Hematopoietic multipotent progenitor cell treated with erythropoietin and hydrocortisone succinate and interleukin-3 and kit ligand, for 6 days (in vitro differentiated cells): ENCODE measurements around the gene FAM234A.
"Not testable (repeated sequence)": the region's sequence is repeated elsewhere in the genome, so short reads cannot be mapped to it uniquely, and the experiment has no call there.

ENCODE experiments used
- DNase-seq: peaks from one replicate; pipeline ENCODE4 v3.0.0-alpha.2; 2015

FAM234A gene

GRCh38 chr16:230949-231348 is 3.7 kb upstream of the FAM234A start:
- DNase-seq: no peak

- DNase-seq: no peak
These were observed 5.3 kb downstream of the FAM234A start for GRCh38 chr16:239948-240277.

GRCh38 chr16:240559-240958 is 5.9 kb downstream of the FAM234A start:
- no peak for DNase-seq

GRCh38 chr16:242281-242680 is 7.7 kb downstream of the FAM234A start:
- no peak for DNase-seq

- DNase-seq: no peak
These were observed 8.7 kb downstream of the FAM234A start for GRCh38 chr16:243348-243747.

- no peak for DNase-seq
These were observed 10.5 kb downstream of the FAM234A start for GRCh38 chr16:245105-245504.

GRCh38 chr16:247027-247426 is 12.4 kb downstream of the FAM234A start:
- no peak for DNase-seq

- DNase-seq: no peak
These were observed 14.8 kb downstream of the FAM234A start for GRCh38 chr16:249431-249830.

GRCh38 chr16:252366-253337 is 18.0 kb downstream of the FAM234A start:
- peak; percentile 57 for DNase-seq

- DNase-seq: no peak
These were observed 19.2 kb downstream of the FAM234A start for GRCh38 chr16:253833-254232.

- DNase-seq: no peak
These were observed 19.8 kb downstream of the FAM234A start for GRCh38 chr16:254461-254860.

- no peak for DNase-seq
These were observed 20.6 kb downstream of the FAM234A start for GRCh38 chr16:255183-255582.

- not testable (repeated sequence) for DNase-seq
These were observed 23.5 kb downstream of the FAM234A start for GRCh38 chr16:258091-258490.

GRCh38 chr16:259226-259625 is 24.6 kb downstream of the FAM234A start:
- DNase-seq: peak; percentile 82

GRCh38 chr16:259814-260253 is 25.2 kb downstream of the FAM234A start:
- no peak for DNase-seq

GRCh38 chr16:260326-260725 is 25.7 kb downstream of the FAM234A start:
- no peak for DNase-seq

GRCh38 chr16:261031-261691 is 26.5 kb downstream of the FAM234A start:
- DNase-seq: no peak

GRCh38 chr16:262121-262745 is 27.6 kb downstream of the FAM234A start:
- DNase-seq: no peak

GRCh38 chr16:263182-263774 is 28.7 kb downstream of the FAM234A start:
- DNase-seq: no peak

GRCh38 chr16:263944-264343 is 29.3 kb downstream of the FAM234A start:
- no peak for DNase-seq

- DNase-seq: no peak
These were observed 29.9 kb downstream of the FAM234A start for GRCh38 chr16:264440-264951.

GRCh38 chr16:265002-265529 is 30.4 kb downstream of the FAM234A start:
- no peak for DNase-seq

- no peak for DNase-seq
These were observed 31.1 kb downstream of the FAM234A start for GRCh38 chr16:265711-266110.
